RPMI8226 (cell line): Measurements from ENCODE around the gene DYNAP.

Experiments
- DNase-seq: peaks from one replicate; pipeline ENCODE4 v3.0.0-alpha.2; 2015

The DYNAP gene

GRCh38 chr18:54641734-54642133 lies 50.7 kb downstream of the DYNAP start:
- DNase-seq, result no peak

GRCh38 chr18:54647176-54647575 lies 56.1 kb downstream of the DYNAP start:
- DNase-seq, result peak; percentile 12
